Activated CD4-positive, alpha-beta T cell treated with anti-CD3 and anti-CD28 coated beads, Interleukin-2, amount 10 ng/mL, durations not matched to agents 7 days and 5 days (primary cell): ENCODE data around the gene SLC17A8. TPM values are rescaled to one million over a fixed set of nuclear protein-coding genes. Genes with fewer than 3 reads are reported as not detected.

Experiments
- CTCF ChIA-PET: fragments of 350-600 bp; sonication (Branson Sonifier 250); formaldehyde crosslinking; loops from one replicate; lab custom pipeline; 2021; ENCODE audit warnings: antibody characterized with exemption; lab: Charles Lee
- POLR2A ChIA-PET: fragments of 350-600 bp; sonication (Branson Sonifier 250); formaldehyde crosslinking; loops from one replicate; lab custom pipeline; 2021; ENCODE audit warnings: antibody characterized with exemption; lab: Charles Lee
- DNase-seq: peaks from one replicate; pipeline ENCODE4 v3.0.0-alpha.2; 2020
- H3K27ac Mint-ChIP-seq: one replicate; pipeline ENCODE4 v1.8.0; 2021; ENCODE audit warnings: mild to moderate bottlenecking, moderate library complexity, mixed read lengths
- H3K27me3 Mint-ChIP-seq: one replicate; pipeline ENCODE4 v1.8.0; 2021; ENCODE audit warnings: mixed read lengths
- H3K36me3 Mint-ChIP-seq: one replicate; pipeline ENCODE4 v1.8.0; 2021; ENCODE audit warnings: low read depth, mixed read lengths
- H3K4me1 Mint-ChIP-seq: one replicate; pipeline ENCODE4 v1.8.0; 2021; ENCODE audit warnings: mixed read lengths
- H3K4me3 Mint-ChIP-seq: one replicate; pipeline ENCODE4 v1.8.0; 2021; ENCODE audit warnings: mild to moderate bottlenecking, moderate library complexity, mixed read lengths
- H3K9me3 Mint-ChIP-seq: one replicate; pipeline ENCODE4 v1.8.0; 2021; ENCODE audit warnings: mixed read lengths
- total RNA-seq, 2 experiments: library from RNA; stranded (reverse); gene quantifications; one replicate each; pipeline ENCODE4 v1.2.3, GENCODE V29; 2021

Gene SLC17A8
- total RNA-seq, 2 experiments from 2014 or later: not detected

GRCh38 chr12:100376161-100376560, 19.3 kb downstream of the SLC17A8 start:
- H3K27ac Mint-ChIP-seq: no peak overlapping the region
- POLR2A ChIA-PET: no interaction called here

GRCh38 chr12:100381379-100381778, 24.5 kb downstream of the SLC17A8 start:
- Mint-ChIP-seq H3K4me1 (no peaks in the 10 kb centered on the region), H3K27ac (no peak overlapping the region), H3K36me3 (no peaks in the 10 kb centered on the region), H3K9me3 (no peaks in the 10 kb centered on the region), H3K27me3 (no peaks in the 10 kb centered on the region), H3K4me3 (no peak overlapping the region)
- no peak for DNase-seq
- POLR2A ChIA-PET: interaction anchor here (0.6 kb wide), 1 partner anchor 24 kb away, joined by 3 read pairs; the partner anchor contains the start of gene SLC17A8
- CTCF ChIA-PET: interaction anchor here (1.5 kb wide), 1 partner anchor 23 kb away, joined by 4 read pairs; no protein-coding TSS in a partner anchor

More at GRCh38 chr12:100376161-100376560, 19.3 kb downstream of the SLC17A8 start:
- H3K36me3 Mint-ChIP-seq: no peaks in the 10 kb centered on the region
- no peaks in the 10 kb centered on the region for H3K9me3 Mint-ChIP-seq
- CTCF ChIA-PET: interaction anchor here (1.2 kb wide), 1 partner anchor 12 kb away, joined by 3 read pairs; no protein-coding TSS in a partner anchor
- H3K4me3 Mint-ChIP-seq: no peak overlapping the region
- peaks cover 3% of the 10 kb centered on the region for H3K27me3 Mint-ChIP-seq
- DNase-seq: no peak
- no peaks in the 10 kb centered on the region for H3K4me1 Mint-ChIP-seq

- no peak for DNase-seq
- H3K9me3 Mint-ChIP-seq: no peaks in the 10 kb centered on the region
- H3K4me3 Mint-ChIP-seq: no peak overlapping the region
- CTCF ChIA-PET: no interaction called here
- no peaks in the 10 kb centered on the region for H3K4me1 Mint-ChIP-seq
- H3K27me3 Mint-ChIP-seq: no peaks in the 10 kb centered on the region
- POLR2A ChIA-PET: no interaction called here
- no peak overlapping the region for H3K27ac Mint-ChIP-seq
- no peaks in the 10 kb centered on the region for H3K36me3 Mint-ChIP-seq
These were observed 25.5 kb downstream of the SLC17A8 start for GRCh38 chr12:100382338-100382737.

- POLR2A ChIA-PET: no interaction called here
- Mint-ChIP-seq H3K36me3 (no peaks in the 10 kb centered on the region), H3K27ac (no peak overlapping the region), H3K27me3 (no peaks in the 10 kb centered on the region), H3K4me3 (no peak overlapping the region), H3K9me3 (no peaks in the 10 kb centered on the region), H3K4me1 (no peaks in the 10 kb centered on the region)
- CTCF ChIA-PET: interaction anchor here (0.6 kb wide), 1 partner anchor 24 kb away, joined by 4 read pairs; no protein-coding TSS in a partner anchor
- DNase-seq: no peak
These were observed 27.0 kb downstream of the SLC17A8 start for GRCh38 chr12:100383586-100384558.

- Mint-ChIP-seq H3K27me3 (no peaks in the 10 kb centered on the region), H3K4me3 (no peak overlapping the region), H3K27ac (no peak overlapping the region), H3K9me3 (no peaks in the 10 kb centered on the region), H3K36me3 (no peaks in the 10 kb centered on the region), H3K4me1 (no peaks in the 10 kb centered on the region)
- no peak for DNase-seq
- POLR2A ChIA-PET: no interaction called here
- CTCF ChIA-PET: no interaction called here
These were observed 27.7 kb downstream of the SLC17A8 start for GRCh38 chr12:100384559-100384935.

GRCh38 chr12:100388382-100388781, 31.5 kb downstream of the SLC17A8 start:
- peaks cover 2% of the 10 kb centered on the region for H3K27me3 Mint-ChIP-seq
- no peaks in the 10 kb centered on the region for H3K4me1 Mint-ChIP-seq
- no peaks in the 10 kb centered on the region for H3K36me3 Mint-ChIP-seq
- ChIA-PET POLR2A (no interaction called here), CTCF (interaction anchor here (0.7 kb wide), 1 partner anchor 12 kb away, joined by 3 read pairs; no protein-coding TSS in a partner anchor)
- H3K27ac Mint-ChIP-seq: no peak overlapping the region
- DNase-seq: no peak
- H3K4me3 Mint-ChIP-seq: no peak overlapping the region
- no peaks in the 10 kb centered on the region for H3K9me3 Mint-ChIP-seq

- no peak for DNase-seq
- ChIA-PET POLR2A (no interaction called here), CTCF (no interaction called here)
- no peak overlapping the region for H3K4me3 Mint-ChIP-seq
- no peak overlapping the region for H3K27ac Mint-ChIP-seq
- H3K9me3 Mint-ChIP-seq: no peaks in the 10 kb centered on the region
- no peaks in the 10 kb centered on the region for H3K4me1 Mint-ChIP-seq
- H3K27me3 Mint-ChIP-seq: peaks cover 2% of the 10 kb centered on the region
- no peaks in the 10 kb centered on the region for H3K36me3 Mint-ChIP-seq
These were observed 35.0 kb downstream of the SLC17A8 start for GRCh38 chr12:100391856-100392255.

GRCh38 chr12:100393200-100393599, 36.3 kb downstream of the SLC17A8 start:
- no peaks in the 10 kb centered on the region for H3K36me3 Mint-ChIP-seq
- ChIA-PET CTCF (no interaction called here), POLR2A (no interaction called here)
- DNase-seq: no peak
- no peak overlapping the region for H3K27ac Mint-ChIP-seq
- peaks cover 2% of the 10 kb centered on the region for H3K27me3 Mint-ChIP-seq
- H3K9me3 Mint-ChIP-seq: no peaks in the 10 kb centered on the region
- no peaks in the 10 kb centered on the region for H3K4me1 Mint-ChIP-seq
- no peak overlapping the region for H3K4me3 Mint-ChIP-seq

GRCh38 chr12:100395811-100396210, 38.9 kb downstream of the SLC17A8 start:
- Mint-ChIP-seq H3K4me3 (no peak overlapping the region), H3K27ac (no peak overlapping the region), H3K9me3 (no peaks in the 10 kb centered on the region), H3K27me3 (peaks cover 2% of the 10 kb centered on the region), H3K4me1 (no peaks in the 10 kb centered on the region), H3K36me3 (no peaks in the 10 kb centered on the region)
- CTCF ChIA-PET: no interaction called here
- POLR2A ChIA-PET: no interaction called here
- DNase-seq: no peak

GRCh38 chr12:100398307-100398706, 41.4 kb downstream of the SLC17A8 start:
- no peak for DNase-seq
- Mint-ChIP-seq H3K27ac (no peak overlapping the region), H3K9me3 (no peaks in the 10 kb centered on the region), H3K27me3 (no peaks in the 10 kb centered on the region), H3K36me3 (no peaks in the 10 kb centered on the region), H3K4me3 (no peak overlapping the region), H3K4me1 (no peaks in the 10 kb centered on the region)
- CTCF ChIA-PET: no interaction called here
- POLR2A ChIA-PET: no interaction called here

GRCh38 chr12:100399095-100399494, 42.2 kb downstream of the SLC17A8 start:
- Mint-ChIP-seq H3K36me3 (no peaks in the 10 kb centered on the region), H3K4me3 (no peak overlapping the region), H3K4me1 (no peaks in the 10 kb centered on the region), H3K27me3 (peaks cover 3% of the 10 kb centered on the region), H3K27ac (no peak overlapping the region), H3K9me3 (no peaks in the 10 kb centered on the region)
- CTCF ChIA-PET: no interaction called here
- POLR2A ChIA-PET: no interaction called here
- DNase-seq: no peak

- Mint-ChIP-seq H3K9me3 (no peaks in the 10 kb centered on the region), H3K27ac (no peak overlapping the region), H3K4me3 (no peak overlapping the region), H3K36me3 (no peaks in the 10 kb centered on the region), H3K4me1 (no peaks in the 10 kb centered on the region), H3K27me3 (peaks cover 3% of the 10 kb centered on the region)
- DNase-seq: no peak
- ChIA-PET POLR2A (no interaction called here), CTCF (no interaction called here)
These were observed 44.8 kb downstream of the SLC17A8 start for GRCh38 chr12:100401660-100402059.

- no peaks in the 10 kb centered on the region for H3K36me3 Mint-ChIP-seq
- no peak overlapping the region for H3K27ac Mint-ChIP-seq
- H3K4me3 Mint-ChIP-seq: no peak overlapping the region
- ChIA-PET CTCF (no interaction called here), POLR2A (no interaction called here)
- H3K27me3 Mint-ChIP-seq: peaks cover 6% of the 10 kb centered on the region
- no peaks in the 10 kb centered on the region for H3K9me3 Mint-ChIP-seq
- no peak for DNase-seq
- H3K4me1 Mint-ChIP-seq: no peaks in the 10 kb centered on the region
These were observed 45.9 kb downstream of the SLC17A8 start for GRCh38 chr12:100402763-100403162.
